IMR-90 (cell line): ENCODE data around the gene TMEM53. TPM values are rescaled to one million over a fixed set of nuclear protein-coding genes. Genes with fewer than 3 reads are reported as not detected.

ENCODE experiments used
- ATAC-seq: fragments of 200-7000 bp; cut with Tn5 transposase; 2 replicates; pipeline ENCODE4 v1.9.1; 2020; ENCODE audit warnings: low read depth, mild to moderate bottlenecking, moderate library complexity
- BruUV-seq: library from RNA; stranded (reverse); fragments of 400-500 nt; replicated peaks from 2 replicates; lab custom pipeline; 2021; lab: Mats Ljungman, UMichigan
- CTCF ChIA-PET: fragments of 300-600 bp; formaldehyde crosslinking; extraction: SDS; loops from one replicate; lab custom pipeline; 2021; ENCODE audit warnings: antibody characterized with exemption; lab: Yijun Ruan, JAX
- POLR2A ChIA-PET: fragments of 300-600 bp; sonication (Branson Sonifier 250); formaldehyde crosslinking; loops from one replicate; lab custom pipeline; 2022; ENCODE audit warnings: antibody characterized with exemption; ENCODE audit not compliant: unreplicated experiment; lab: Charles Lee
- DNase-seq: peaks from one replicate; pipeline ENCODE4 v3.0.0; 2013
- H2AFZ ChIP-seq: replicated peaks from 2 replicates; pipeline ENCODE3; 2013; ENCODE audit warnings: low read length, mild to moderate bottlenecking; ENCODE audit not compliant: poor library complexity
- H2AK5ac ChIP-seq: 2 replicates; pipeline ENCODE4 v1.6.1; 2013; ENCODE audit warnings: low read depth, low read length, inconsistent platforms
- H2AK9ac ChIP-seq: replicated peaks from 2 replicates; pipeline ENCODE3; 2013; ENCODE audit warnings: mild to moderate bottlenecking, low read depth, low read length, moderate library complexity; ENCODE audit not compliant: poor library complexity
- H2BK120ac ChIP-seq: 2 replicates; pipeline ENCODE4 v1.6.1; 2013; ENCODE audit warnings: low read depth, low read length, inconsistent platforms
- H2BK15ac ChIP-seq: 3 replicates; pipeline ENCODE4 v1.6.1; 2013; ENCODE audit warnings: low read depth, low read length, inconsistent platforms
- H2BK20ac ChIP-seq: 2 replicates; pipeline ENCODE4 v1.6.1; 2013; ENCODE audit warnings: low read depth, mild to moderate bottlenecking, inconsistent platforms, low read length, moderate library complexity
- H2BK5ac ChIP-seq: 2 replicates; pipeline ENCODE4 v1.6.1; 2013; ENCODE audit warnings: mild to moderate bottlenecking, low read depth, low read length, inconsistent platforms; ENCODE audit not compliant: poor library complexity, severe bottlenecking
- H3K14ac ChIP-seq: replicated peaks from 2 replicates; pipeline ENCODE4 v1.6.1; 2013; ENCODE audit warnings: low read depth, low read length, inconsistent platforms
- H3K18ac ChIP-seq: 2 replicates; pipeline ENCODE4 v1.6.1; 2013; ENCODE audit warnings: low read depth, low read length, control low read depth
- H3K23ac ChIP-seq: 2 replicates; pipeline ENCODE4 v1.6.1; 2013; ENCODE audit warnings: low read depth, low read length, inconsistent platforms
- H3K27ac ChIP-seq: 2 replicates; pipeline ENCODE4 v1.5.1; 2013; ENCODE audit warnings: mild to moderate bottlenecking, control low read depth, low read length; ENCODE audit not compliant: insufficient read depth
- H3K27me3 ChIP-seq: 2 replicates; pipeline ENCODE4 v1.6.1; 2013; ENCODE audit warnings: low read length; ENCODE audit not compliant: control insufficient read depth, insufficient read depth
- H3K36me3 ChIP-seq: 2 replicates; pipeline ENCODE4 v1.6.1; 2013; ENCODE audit warnings: low read length, mixed read lengths; ENCODE audit not compliant: control insufficient read depth, insufficient read depth
- H3K4ac ChIP-seq: 2 replicates; pipeline ENCODE4 v1.6.1; 2013; ENCODE audit warnings: low read depth, low read length, inconsistent platforms
- H3K4me1 ChIP-seq: 2 replicates; pipeline ENCODE4 v1.6.1; 2013; ENCODE audit warnings: low read length, mixed read lengths; ENCODE audit not compliant: control insufficient read depth, insufficient read depth
- H3K4me2 ChIP-seq: 2 replicates; pipeline ENCODE4 v1.6.1; 2013; ENCODE audit warnings: low read depth, mild to moderate bottlenecking, control low read depth, low read length, moderate library complexity
- H3K4me3 ChIP-seq: 2 replicates; pipeline ENCODE4 v1.5.1; 2013; ENCODE audit warnings: low read depth, mild to moderate bottlenecking, control low read depth, low read length, moderate library complexity; ENCODE audit not compliant: insufficient read depth
- H3K56ac ChIP-seq: 2 replicates; pipeline ENCODE4 v1.6.1; 2013; ENCODE audit warnings: low read length, inconsistent platforms; ENCODE audit not compliant: insufficient read depth; ENCODE audit errors: extremely low read depth
- H3K79me1 ChIP-seq, 2 experiments: 2 replicates each; pipeline ENCODE4 v1.6.1; 2013; ENCODE audit warnings: low read length in 2 of 2, inconsistent platforms in 1 of 2, low read depth in 1 of 2
- H3K9ac ChIP-seq: 2 replicates; pipeline ENCODE4 v1.6.1; 2013; ENCODE audit warnings: low read depth, low read length, control low read depth
- H3K9me1 ChIP-seq: 2 replicates; pipeline ENCODE4 v1.6.1; 2013; ENCODE audit warnings: low read length, inconsistent platforms; ENCODE audit not compliant: insufficient read depth
- H3K9me3 ChIP-seq: 2 replicates; pipeline ENCODE4 v1.6.1; 2013; ENCODE audit warnings: low read length; ENCODE audit not compliant: control insufficient read depth, insufficient read depth
- H4K20me1 ChIP-seq: 2 replicates; pipeline ENCODE4 v1.6.1; 2013; ENCODE audit warnings: low read length, inconsistent platforms; ENCODE audit not compliant: insufficient read depth
- H4K5ac ChIP-seq: 2 replicates; pipeline ENCODE4 v1.6.1; 2013; ENCODE audit warnings: mild to moderate bottlenecking, low read depth, low read length, control low read depth
- H4K8ac ChIP-seq, 2 experiments: 2 replicates each; pipeline ENCODE4 v1.6.1; 2013; ENCODE audit warnings: low read depth in 2 of 2, low read length in 2 of 2, control low read depth in 1 of 2, inconsistent platforms in 1 of 2
- H4K91ac ChIP-seq: 2 replicates; pipeline ENCODE4 v1.6.1; 2013; ENCODE audit warnings: low read depth, low read length, inconsistent platforms; ENCODE audit not compliant: insufficient read depth
- BHLHE40 ChIP-seq: fragments of 150-350 bp; IDR thresholded peaks from 2 replicates; pipeline ENCODE4 v1.6.1; 2016; ENCODE audit warnings: mild to moderate bottlenecking, low read depth, low read length
- CEBPB ChIP-seq: IDR thresholded peaks from 2 replicates; pipeline ENCODE4 v1.6.1; 2012; ENCODE audit warnings: low read depth, low read length, improper control_type of control experiment
- CHD1 ChIP-seq: IDR thresholded peaks from 2 replicates; pipeline ENCODE4 v1.6.1; 2012; ENCODE audit warnings: low read depth, low read length, improper control_type of control experiment
- FOS ChIP-seq: fragments of 150-350 bp; IDR thresholded peaks from 2 replicates; pipeline ENCODE4 v1.6.1; 2016; ENCODE audit warnings: low read depth, low read length
- MAFK ChIP-seq: IDR thresholded peaks from 2 replicates; pipeline ENCODE4 v1.6.1; 2012; ENCODE audit warnings: low read depth, low read length, improper control_type of control experiment
- MAZ ChIP-seq: IDR thresholded peaks from 2 replicates; pipeline ENCODE4 v1.6.1; 2012; ENCODE audit warnings: low read depth, mild to moderate bottlenecking, low read length, improper control_type of control experiment, moderate library complexity, borderline replicate concordance
- MXI1 ChIP-seq: IDR thresholded peaks from 2 replicates; pipeline ENCODE4 v1.6.1; 2012; ENCODE audit warnings: low read depth, mild to moderate bottlenecking, low read length, moderate library complexity, borderline replicate concordance
- NFE2L2 ChIP-seq: fragments of 150-350 bp; IDR thresholded peaks from 2 replicates; pipeline ENCODE4 v1.6.1; 2016; ENCODE audit warnings: low read depth, mild to moderate bottlenecking, low read length
- POLR2A ChIP-seq: IDR thresholded peaks from 2 replicates; pipeline ENCODE4 v1.6.1; 2012; ENCODE audit warnings: mild to moderate bottlenecking, low read depth, low read length
- RAD21 ChIP-seq: IDR thresholded peaks from 2 replicates; pipeline ENCODE4 v1.6.1; 2012; ENCODE audit warnings: low read length, improper control_type of control experiment
- RCOR1 ChIP-seq: IDR thresholded peaks from 2 replicates; pipeline ENCODE4 v1.6.1; 2012; ENCODE audit warnings: mild to moderate bottlenecking, low read length, improper control_type of control experiment; ENCODE audit not compliant: insufficient replicate concordance
- RFX5 ChIP-seq: IDR thresholded peaks from 2 replicates; pipeline ENCODE4 v1.8.0; 2012; ENCODE audit warnings: low read depth, mild to moderate bottlenecking, low read length, moderate library complexity
- SMC3 ChIP-seq: fragments of 150-350 bp; IDR thresholded peaks from 2 replicates; pipeline ENCODE4 v1.6.1; 2016; ENCODE audit warnings: low read depth, mild to moderate bottlenecking, antibody characterized with exemption, low read length, moderate library complexity
- WGBS, 2 experiments: methylation state at CpG; one replicate each; pipeline versions ENCODE4 v1.1.5 to v1.1.7; 2013; ENCODE audit warnings: missing lambda C conversion rate in 2 of 2; ENCODE audit not compliant: insufficient read length in 1 of 2; ENCODE audit errors: extremely low coverage in 2 of 2; 5-methylcytosine and 5-hydroxymethylcytosine counted together
- dilution Hi-C: fragments of 300-500 bp; cut with HindIII; formaldehyde crosslinking; loops from one replicate; pipeline ENCODE4 v1.14.3; 2018; ENCODE audit warnings: low sequenced_read_pairs; ENCODE audit not compliant: unreplicated experiment
- in situ Hi-C: fragments of 300-500 bp; cut with MboI; formaldehyde crosslinking; loops from 3 replicates; pipeline ENCODE4 v1.14.3; 2019; ENCODE audit warnings: low sequenced_read_pairs, inconsistent platforms, mixed read lengths
- intact Hi-C: fragments of 100-400 bp; cut with micrococcal nuclease; formaldehyde crosslinking; loops from 2 replicates; pipeline ENCODE4 v1.10.0; 2022
- polyA plus RNA-seq, 3 experiments: library from polyadenylated mRNA; depleted of rRNA; stranded (reverse); fragments of >200 nt; gene quantifications; 2 replicates each; pipeline ENCODE4 v1.2.3, GENCODE V29; 2012; ENCODE audit warnings: low replicate concordance in 1 of 3
- total RNA-seq: library from RNA; depleted of rRNA; stranded (reverse); fragments of >200 nt; gene quantifications from 2 replicates; pipeline ENCODE4 v1.2.3, GENCODE V29; 2012
- TF ChIP-seq, protein P1 (sequence below): fragments of 150-350 bp; IDR thresholded peaks from 2 replicates; pipeline ENCODE4 v1.6.1; 2017; ENCODE audit warnings: mild to moderate bottlenecking, antibody characterized with exemption, low read length, low read depth
- TF ChIP-seq, protein P2 (sequence below): fragments of 150-350 bp; IDR thresholded peaks from 2 replicates; pipeline ENCODE4 v1.6.1; 2016; ENCODE audit warnings: low read depth, mild to moderate bottlenecking, low read length, moderate library complexity, borderline replicate concordance

TMEM53 gene
- total and polyA plus RNA-seq, 2 of the 4 experiments (the other 2 are of a cell fraction), result 2.7 to 6.3 TPM

DNA sequence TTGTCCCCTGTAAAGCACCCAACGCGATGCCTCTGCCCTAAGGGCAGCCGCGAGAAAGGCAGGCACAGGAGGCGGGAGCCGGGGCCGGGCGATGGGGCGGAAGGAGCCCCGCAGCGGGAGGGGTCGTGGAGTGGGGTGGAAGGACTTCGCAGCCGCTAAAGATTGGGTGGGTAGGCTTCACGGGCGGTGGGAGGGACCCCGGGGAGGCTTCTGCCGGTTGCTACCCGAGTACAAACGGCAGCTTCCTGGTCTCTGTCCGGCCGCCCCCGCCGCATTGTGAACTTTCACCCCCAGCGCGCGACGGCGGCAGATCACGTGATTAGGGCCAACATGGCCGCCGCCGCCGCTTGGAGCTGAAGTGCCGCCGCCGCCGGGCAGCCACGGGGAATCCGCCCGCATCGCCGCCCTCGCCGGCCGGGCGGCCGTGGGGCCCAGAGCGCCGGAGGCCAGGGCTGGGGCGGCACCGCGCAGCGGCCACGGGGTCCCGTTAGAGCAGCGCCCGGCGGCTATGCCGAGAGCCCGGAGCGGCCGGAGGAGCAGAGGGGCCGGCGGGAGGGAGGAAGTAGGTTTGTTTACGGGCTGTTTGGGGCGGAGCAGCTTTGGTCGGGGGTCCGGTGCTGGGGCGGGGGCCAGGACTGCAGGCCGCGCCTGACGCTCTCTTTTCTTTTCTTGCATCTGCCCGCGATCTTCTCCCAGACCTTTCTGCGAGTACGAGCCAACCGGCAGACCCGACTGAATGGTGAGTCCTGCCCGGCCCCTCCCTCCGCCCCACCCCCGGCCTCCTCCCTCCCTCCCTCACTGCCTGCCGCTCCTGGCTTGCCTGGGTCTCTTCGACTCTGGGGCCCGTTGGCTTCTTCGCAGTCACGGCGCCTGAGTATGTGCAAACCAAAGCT is 42.4 kb downstream of the TMEM53 start:
- peaks cover 35% of the 10 kb centered on the region for H3K36me3 ChIP-seq
- peak overlapping the region; percentile 89 for H3K23ac ChIP-seq
- POLR2A ChIA-PET, result interaction anchor here (0.6 to 1.2 kb wide), 7 partner anchors 10 to 863 kb away, joined by 3 to 5 read pairs (median 4); no protein-coding TSS in a partner anchor
- peaks cover 16% of the 10 kb centered on the region for H3K4me1 ChIP-seq
- dilution Hi-C loops, result no loop called here
- peak overlapping the region; percentile 77; the same call in 2 of the 3 replicates for H2BK15ac ChIP-seq
- peak overlapping the region; percentile 98 for H3K4me2 ChIP-seq
- H2BK120ac ChIP-seq, result peak overlapping the region; percentile 50
- peak overlapping the region; percentile 80 for H2BK5ac ChIP-seq
- peak overlapping the region; percentile 69; the same call in 1 of the 2 replicates for H2BK20ac ChIP-seq
- CTCF ChIA-PET, result interaction anchor here (0.5 to 2.0 kb wide), 3 partner anchors 21 to 22 kb away, joined by 3 to 7 read pairs (median 5); no protein-coding TSS in a partner anchor
- H3K27ac ChIP-seq, result peak overlapping the region; percentile 94
- peak overlapping the region; percentile 99 for H4K5ac ChIP-seq
- H4K91ac ChIP-seq, result peak overlapping the region; percentile 87
- WGBS, 2 experiments, result 0% methylated on average over 52 of the region's 88 CpGs; no CpG with 5 or more reads in 1 of the 2 experiments
- no TSS peak for BruUV-seq
- peak; percentile 81 for DNase-seq
- H3K27me3 ChIP-seq, result no peaks in the 10 kb centered on the region
- H3K9me3 ChIP-seq, result no peaks in the 10 kb centered on the region
- H3K9me1 ChIP-seq, result peaks cover 38% of the 10 kb centered on the region
- H3K56ac ChIP-seq, result peak overlapping the region; percentile 77; the same call in 1 of the 2 replicates
- peak overlapping the region; percentile 97 for H3K4ac ChIP-seq
- H3K18ac ChIP-seq, result peak overlapping the region; percentile 88
- peak overlapping the region; percentile 94 for H2AK9ac ChIP-seq
- peaks cover 12% of the 10 kb centered on the region for H4K20me1 ChIP-seq
- peak; percentile 84 for ATAC-seq
- peak overlapping the region; percentile 89 for H2AK5ac ChIP-seq
- H4K8ac ChIP-seq, result peak overlapping the region; percentile 99 to 100
- peak overlapping the region; percentile 93 for H3K4me3 ChIP-seq
- peak overlapping the region; percentile 88 for H3K9ac ChIP-seq
- H3K14ac ChIP-seq, result peak overlapping the region; percentile 86
- peaks cover 28 to 49% of the 10 kb centered on the region in 2 experiments for H3K79me1 ChIP-seq
- in situ Hi-C loops, result no loop called here
- H2AFZ ChIP-seq, result peak overlapping the region; percentile 97
- intact Hi-C loops, result loop anchor here (1.0 kb wide), 1 partner anchor 14 kb away; no protein-coding TSS in a partner anchor
- 0 out of 2 replicates have a peak, but pooled peaks have one; percentile 24 for TF ChIP-seq MXI1
- peak; percentile 86 for TF ChIP-seq POLR2A
- TF ChIP-seq RCOR1, result no peak
- TF ChIP-seq, protein P1, sequence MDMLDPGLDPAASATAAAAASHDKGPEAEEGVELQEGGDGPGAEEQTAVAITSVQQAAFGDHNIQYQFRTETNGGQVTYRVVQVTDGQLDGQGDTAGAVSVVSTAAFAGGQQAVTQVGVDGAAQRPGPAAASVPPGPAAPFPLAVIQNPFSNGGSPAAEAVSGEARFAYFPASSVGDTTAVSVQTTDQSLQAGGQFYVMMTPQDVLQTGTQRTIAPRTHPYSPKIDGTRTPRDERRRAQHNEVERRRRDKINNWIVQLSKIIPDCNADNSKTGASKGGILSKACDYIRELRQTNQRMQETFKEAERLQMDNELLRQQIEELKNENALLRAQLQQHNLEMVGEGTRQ, result peak; percentile 95
- TF ChIP-seq MAFK, result no peak
- TF ChIP-seq SMC3, result no peak
- no peak for TF ChIP-seq FOS
- no peak for TF ChIP-seq CEBPB
- TF ChIP-seq RFX5, result no peak
- no peak for TF ChIP-seq NFE2L2
- TF ChIP-seq BHLHE40, result peak; percentile 89
- TF ChIP-seq MAZ, result peak; percentile 64; the same call in 1 of the 2 replicates
- TF ChIP-seq, protein P2, sequence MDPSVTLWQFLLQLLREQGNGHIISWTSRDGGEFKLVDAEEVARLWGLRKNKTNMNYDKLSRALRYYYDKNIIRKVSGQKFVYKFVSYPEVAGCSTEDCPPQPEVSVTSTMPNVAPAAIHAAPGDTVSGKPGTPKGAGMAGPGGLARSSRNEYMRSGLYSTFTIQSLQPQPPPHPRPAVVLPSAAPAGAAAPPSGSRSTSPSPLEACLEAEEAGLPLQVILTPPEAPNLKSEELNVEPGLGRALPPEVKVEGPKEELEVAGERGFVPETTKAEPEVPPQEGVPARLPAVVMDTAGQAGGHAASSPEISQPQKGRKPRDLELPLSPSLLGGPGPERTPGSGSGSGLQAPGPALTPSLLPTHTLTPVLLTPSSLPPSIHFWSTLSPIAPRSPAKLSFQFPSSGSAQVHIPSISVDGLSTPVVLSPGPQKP, result no peak
- TF ChIP-seq RAD21, result no peak
- no peak for TF ChIP-seq CHD1
